ENCODE measurements around the gene BBOF1.
"Not testable (repeated sequence)": the region's sequence is repeated elsewhere in the genome, so short reads cannot be mapped to it uniquely, and the experiment has no call there.

BBOF1 gene

DNA sequence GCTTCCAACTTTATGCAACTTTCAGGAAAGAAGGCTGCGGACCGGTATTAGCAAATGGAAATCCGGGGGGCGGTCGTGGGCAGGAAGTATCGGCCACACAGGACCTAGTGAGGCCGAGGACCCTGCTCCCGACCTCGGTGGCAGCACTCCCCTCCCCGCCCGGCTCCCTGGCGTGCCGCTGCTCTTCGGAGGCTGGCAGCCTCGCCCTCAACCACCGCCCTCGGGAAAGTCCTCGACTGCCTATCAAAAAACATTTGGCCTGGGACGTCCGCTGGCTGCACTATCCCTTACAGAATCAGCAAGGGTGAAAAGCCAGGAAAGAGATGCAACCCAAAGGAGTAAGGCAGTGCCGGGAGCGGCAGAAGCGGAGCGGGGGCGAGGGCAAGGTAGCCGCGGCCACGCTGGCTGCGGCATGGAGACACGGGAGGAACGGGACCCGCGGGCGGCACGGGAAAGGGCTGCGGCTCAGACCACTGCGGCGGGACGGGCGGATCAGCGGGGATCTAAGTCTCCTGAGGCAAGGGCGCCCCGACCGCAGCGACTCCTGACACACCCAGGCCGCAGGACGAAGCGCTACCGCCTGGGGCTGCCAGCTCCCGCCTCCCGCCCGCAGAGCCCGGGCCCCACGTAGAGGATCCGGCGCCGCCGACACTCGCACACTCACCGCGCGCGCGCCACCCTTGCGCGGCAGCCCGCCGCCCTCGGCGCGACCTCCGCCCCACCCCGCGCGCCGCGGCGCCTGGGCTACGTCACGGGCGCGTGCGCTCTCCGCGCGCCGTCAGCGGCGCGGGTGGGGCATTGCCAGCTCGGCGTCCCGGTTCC is at the start of gene BBOF1, which contains the start of gene ENTPD5:
BBOF1 (plus strand) TSS at position 764 of the 822 bp plus-strand sequence. CDS start 130 bp downstream, outside the sequence.
ENTPD5 (minus strand) TSS at position 703 of the 822 bp plus-strand sequence. CDS start 31,186 bp downstream, outside the sequence.
- DNase-seq (ENCODE audit: low read depth), result peak; percentile 76

DNA sequence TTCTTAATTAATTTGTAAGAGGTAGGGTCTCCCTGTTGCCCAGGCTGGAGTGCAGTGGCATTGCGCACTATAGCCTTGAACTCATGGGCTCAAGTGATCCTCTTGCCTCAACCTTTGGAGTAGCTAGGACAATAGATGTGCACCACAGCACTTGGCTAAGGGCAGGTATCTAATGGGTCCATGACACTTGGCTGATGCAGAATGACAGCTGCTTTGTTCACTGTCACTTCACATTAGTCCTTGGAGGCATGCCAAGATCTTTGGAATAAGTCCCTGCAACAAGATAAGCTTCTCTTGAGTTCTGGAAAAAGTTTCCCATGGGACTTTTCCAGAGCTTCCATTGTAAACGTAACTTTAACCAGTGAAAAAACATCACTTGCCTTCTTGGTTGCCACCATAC is 45.7 kb upstream of the BBOF1 start:
- no peak for DNase-seq (ENCODE audit: low read depth)

DNA sequence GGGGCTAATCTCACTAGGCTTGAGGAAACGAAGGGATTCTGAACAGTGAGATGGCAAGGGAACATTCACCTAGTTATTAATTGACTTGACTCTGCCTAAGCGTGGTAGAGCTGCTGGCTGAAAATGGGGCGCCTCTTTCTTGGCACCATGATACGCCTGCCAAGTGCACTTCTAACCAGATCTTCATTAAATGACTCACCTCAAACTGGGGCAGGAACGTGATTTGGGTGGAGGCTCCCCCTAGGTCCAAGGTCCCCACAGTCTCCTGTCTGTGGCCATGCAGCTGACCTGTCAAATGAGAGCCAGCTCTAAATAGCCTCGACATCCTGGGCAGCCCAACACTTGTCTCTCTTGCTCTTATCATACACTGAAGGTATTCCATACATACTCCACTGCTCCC is 43.0 kb upstream of the BBOF1 start:
- DNase-seq (ENCODE audit: low read depth), result no peak

GRCh38 chr14:73977896-73978295 is 41.3 kb upstream of the BBOF1 start:
- no peak for DNase-seq (ENCODE audit: low read depth)

DNA sequence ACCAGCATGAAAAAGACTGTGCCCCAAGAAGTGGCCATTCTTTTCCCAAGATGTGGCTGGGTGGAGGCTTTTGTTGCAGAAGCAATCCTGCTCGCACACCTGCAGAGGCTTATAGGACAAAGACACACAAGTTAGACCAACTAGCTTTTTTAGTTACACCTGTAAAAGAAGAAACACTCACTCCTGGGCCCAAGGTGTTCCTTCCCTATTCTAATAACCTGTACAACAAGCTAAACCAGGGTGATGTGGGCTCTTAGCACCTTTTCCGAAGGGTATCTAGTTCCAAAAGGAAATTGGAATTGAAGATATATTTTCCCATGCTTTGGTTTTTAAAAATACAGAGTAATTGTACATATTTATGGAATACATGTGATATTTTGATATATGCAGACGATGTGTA is 31.1 kb upstream of the BBOF1 start:
- no peak for DNase-seq (ENCODE audit: low read depth)

DNA sequence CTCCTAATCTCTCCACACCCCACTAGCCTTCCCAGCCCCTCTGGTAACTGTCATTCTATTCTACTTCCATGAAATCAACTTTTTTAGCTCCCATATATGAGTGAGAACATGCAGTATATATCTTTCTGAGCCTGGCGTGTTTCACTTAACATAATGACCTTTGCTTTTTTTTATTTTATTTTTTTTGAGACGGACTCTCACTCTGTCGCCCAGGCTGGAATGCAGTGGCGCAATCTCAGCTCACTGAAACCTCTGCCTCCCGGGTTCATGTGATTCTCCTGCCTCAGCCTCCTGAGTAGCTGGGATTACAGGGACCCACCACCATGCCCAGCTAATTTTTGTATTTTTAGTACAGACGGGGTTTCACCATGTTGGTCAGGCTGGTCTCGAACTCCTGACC is 30.5 kb upstream of the BBOF1 start:
- DNase-seq (ENCODE audit: low read depth), result not testable (repeated sequence)

DNA sequence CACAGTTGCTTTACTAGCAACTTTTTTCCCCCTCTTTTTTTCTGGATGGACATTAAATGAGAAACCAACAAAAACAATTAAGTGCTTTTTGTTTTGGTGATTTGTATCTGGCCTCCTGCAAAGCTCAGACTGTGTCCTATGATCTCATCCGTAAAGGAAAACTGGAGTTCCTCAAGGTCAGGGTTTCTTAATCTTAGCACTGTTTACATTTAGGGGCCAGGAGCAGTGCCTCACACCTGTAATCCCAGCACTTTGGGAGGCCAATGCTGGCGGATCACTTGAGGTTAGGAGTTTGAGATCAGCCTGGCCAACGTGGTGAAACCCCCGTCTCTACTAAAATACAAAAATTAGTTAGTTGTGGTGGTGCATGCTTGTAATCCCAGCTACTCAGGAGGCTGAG is 28.1 kb upstream of the BBOF1 start:
- no peak for DNase-seq (ENCODE audit: low read depth)

DNA sequence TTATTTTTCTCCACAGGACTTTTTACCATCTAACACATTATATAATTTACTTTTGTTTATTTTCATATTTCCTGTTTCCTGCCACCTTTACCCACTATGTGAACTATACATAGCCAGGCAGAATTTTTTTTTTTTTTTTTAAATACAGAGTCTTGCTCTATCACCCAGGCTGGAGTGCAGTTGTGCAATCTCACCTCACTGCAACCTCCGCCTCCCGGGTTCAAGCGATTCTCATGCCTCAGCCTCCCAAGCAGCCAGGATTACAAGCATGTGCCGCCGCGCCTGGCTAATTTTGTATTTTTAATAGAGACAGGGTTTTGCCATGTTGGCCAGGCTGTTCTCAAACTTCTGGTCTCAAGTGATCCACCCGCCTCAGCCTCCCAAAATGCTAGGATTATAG is 24.2 kb upstream of the BBOF1 start:
- not testable (repeated sequence) for DNase-seq (ENCODE audit: low read depth)

- DNase-seq (ENCODE audit: low read depth), result no peak
These were observed 23.2 kb upstream of the BBOF1 start for GRCh38 chr14:73995977-73996378.

- no peak for DNase-seq (ENCODE audit: low read depth)
These were observed 22.4 kb upstream of the BBOF1 start for GRCh38 chr14:73996731-73997107.

DNA sequence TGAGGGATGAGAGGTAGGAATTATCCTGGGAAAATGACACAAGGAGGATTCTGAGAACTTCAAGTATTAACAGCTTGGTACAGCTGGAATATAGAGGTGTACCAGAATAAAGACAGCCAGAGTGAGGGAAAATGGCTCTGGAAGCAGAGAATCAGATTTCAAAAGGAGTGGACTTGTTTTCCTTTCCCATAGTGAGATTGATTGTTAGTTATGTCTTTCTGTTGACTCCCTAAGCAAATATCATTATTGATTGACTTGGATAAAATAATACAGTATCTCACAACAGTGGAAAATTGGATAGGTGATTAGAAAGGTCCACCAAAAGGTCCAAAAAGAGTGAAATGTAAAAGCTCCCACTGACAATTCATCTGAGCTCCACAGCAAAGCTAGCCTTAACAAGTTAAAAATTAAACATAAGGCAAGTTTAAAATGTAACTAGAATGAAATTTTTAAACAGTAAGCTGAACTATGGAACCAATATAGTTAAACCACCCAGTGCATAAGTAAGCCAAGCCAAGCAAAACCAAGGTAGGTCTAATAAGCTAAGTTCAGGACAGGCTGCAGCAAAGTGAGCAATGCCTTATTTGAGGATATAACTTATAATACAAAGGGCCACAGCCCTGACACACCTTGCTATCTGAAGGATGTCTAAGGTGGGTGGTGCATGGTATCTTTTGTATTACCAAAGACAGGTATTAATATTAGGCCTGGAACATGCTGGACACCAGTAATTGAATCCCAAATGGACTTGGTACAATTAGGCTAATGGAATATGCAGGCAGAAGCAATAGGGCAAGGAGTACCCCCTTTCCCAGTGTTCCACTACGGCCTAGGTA is 21.8 kb upstream of the BBOF1 start:
- no peak for DNase-seq (ENCODE audit: low read depth)

DNA sequence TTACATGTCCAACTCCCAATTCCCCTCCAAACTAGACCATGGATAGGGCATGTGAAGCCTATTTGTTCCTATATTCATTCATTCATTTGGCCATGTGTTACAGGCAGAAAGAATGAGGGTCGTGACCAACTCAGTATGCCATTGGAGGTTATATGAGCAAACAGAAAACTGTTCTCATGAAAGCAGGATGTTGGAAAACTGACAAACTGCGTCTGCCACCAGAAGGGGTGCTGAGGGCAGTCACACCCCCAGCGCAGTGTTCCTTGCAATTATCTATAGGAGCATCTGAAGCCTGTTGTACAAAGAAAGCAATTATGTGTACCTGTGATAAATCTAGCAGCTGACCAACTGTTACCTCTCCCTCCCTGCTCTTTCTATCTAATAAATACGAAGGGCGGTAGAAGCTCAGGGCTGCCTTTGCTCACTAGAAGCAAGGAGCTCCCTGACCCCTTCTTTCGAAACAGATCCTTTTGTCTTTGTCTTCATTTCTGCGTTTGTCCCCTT is 21.2 kb upstream of the BBOF1 start:
- DNase-seq (ENCODE audit: low read depth), result no peak

GRCh38 chr14:73998726-73999125 is 20.4 kb upstream of the BBOF1 start:
- DNase-seq (ENCODE audit: low read depth), result no peak

DNA sequence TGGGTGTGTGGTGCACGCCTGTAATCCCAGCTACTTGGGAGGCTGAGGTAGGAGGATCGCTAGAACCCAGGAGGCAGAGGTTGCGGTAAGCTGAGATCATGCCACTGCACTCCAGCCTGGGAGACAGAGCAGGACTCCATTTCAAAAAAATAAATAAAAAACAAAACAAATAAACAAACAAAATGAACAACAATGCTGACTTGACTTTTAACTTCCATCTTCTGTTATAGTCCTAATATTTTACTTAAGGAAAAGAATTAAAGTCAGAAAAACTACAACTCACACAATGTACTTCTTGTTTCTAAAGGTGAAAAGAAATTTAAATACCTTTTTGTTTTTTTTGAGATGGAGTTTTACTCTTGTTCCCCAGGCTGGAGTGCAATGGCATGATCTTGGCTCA is 13.5 kb upstream of the BBOF1 start:
- DNase-seq (ENCODE audit: low read depth), result not testable (repeated sequence)

GRCh38 chr14:74008843-74009499 is 10.2 kb upstream of the BBOF1 start:
- no peak for DNase-seq (ENCODE audit: low read depth)

- no peak for DNase-seq (ENCODE audit: low read depth)
These were observed 4.8 kb upstream of the BBOF1 start for GRCh38 chr14:74014299-74014698.

DNA sequence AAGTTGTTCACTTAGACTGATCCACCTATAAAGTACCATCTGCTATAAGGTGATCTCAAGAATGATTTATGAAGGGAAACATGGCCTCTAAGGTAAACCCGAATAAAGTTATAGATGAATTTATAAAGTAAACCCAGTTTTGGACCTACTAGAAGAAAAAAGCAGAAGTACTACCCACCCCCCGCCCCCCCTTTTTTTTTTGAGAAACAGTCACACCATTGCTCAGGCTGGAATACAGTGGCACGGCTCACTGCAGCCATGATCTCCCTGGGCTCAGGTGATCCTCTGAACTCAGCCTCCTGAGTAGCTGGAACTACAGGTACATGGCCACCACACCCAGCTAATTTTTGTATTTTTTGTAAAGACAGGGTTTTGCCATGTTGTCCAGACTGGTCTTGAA is 4.0 kb upstream of the BBOF1 start:
- DNase-seq (ENCODE audit: low read depth), result no peak

- DNase-seq (ENCODE audit: low read depth), result no peak
These were observed 3.2 kb upstream of the BBOF1 start for GRCh38 chr14:74015963-74016362.

- no peak for DNase-seq (ENCODE audit: low read depth)
These were observed 969 bp upstream of the BBOF1 start for GRCh38 chr14:74018174-74018585.

- DNase-seq (ENCODE audit: low read depth), result no peak
These were observed 424 bp downstream of the BBOF1 start for GRCh38 chr14:74019408-74020137.

GRCh38 chr14:74022346-74022745 is 3.2 kb downstream of the BBOF1 start:
- DNase-seq (ENCODE audit: low read depth), result no peak

GRCh38 chr14:74029136-74029535 is 10.0 kb downstream of the BBOF1 start:
- DNase-seq (ENCODE audit: low read depth), result no peak
